Thyroid gland (tissue), 4 donors: ENCODE measurements around the gene SPATA31C2. TPM values are rescaled to one million over a fixed set of nuclear protein-coding genes. Genes with fewer than 3 reads are reported as not detected.
"Not testable (repeated sequence)": the region's sequence is repeated elsewhere in the genome, so short reads cannot be mapped to it uniquely, and the experiment has no call there.

Source experiments
- DNase-seq, 2 donors: peaks; one replicate each; pipeline ENCODE4 v3.0.0-alpha.2; 2019
- H3K27ac ChIP-seq, 3 donors: fragments of 200-600 bp; sonication (generic); 1 replicate in 2 of 3; 2 replicates in 1 of 3; pipeline ENCODE4 v1.5.1; 2016 to 2019; ENCODE audit warnings: mild to moderate bottlenecking in 1 of 3, moderate library complexity in 1 of 3
- H3K27me3 ChIP-seq: fragments of 200-600 bp; sonication (generic); one replicate; pipeline ENCODE4 v1.5.1; 2019
- H3K36me3 ChIP-seq, 2 donors: fragments of 200-600 bp; sonication (generic); one replicate each; pipeline ENCODE4 v1.5.1; 2016 to 2019
- H3K4me1 ChIP-seq, 2 donors: fragments of 200-600 bp; sonication (generic); one replicate each; pipeline ENCODE4 v1.5.1; 2017 to 2019
- H3K4me3 ChIP-seq, 3 donors: fragments of 200-600 bp; sonication (generic); replicated peaks in 1 of 3; 1 replicate in 2 of 3; 2 replicates in 1 of 3; pipeline ENCODE4 v1.5.1; 2016; ENCODE audit warnings: mild to moderate bottlenecking in 1 of 3
- H3K9me3 ChIP-seq: fragments of 200-600 bp; sonication (generic); one replicate; pipeline ENCODE4 v1.5.1; 2017
- CTCF ChIP-seq, 6 experiments: fragments of 200-600 bp in 3 of 6; fragments of 450-650 bp in 3 of 6; sonication (generic) in 3 of 6; IDR thresholded peaks; one replicate each; pipeline ENCODE4 v1.5.1; 2016 to 2019; ENCODE audit warnings: antibody characterized with exemption in 6 of 6, mild to moderate bottlenecking in 2 of 6, inconsistent platforms in 1 of 6, moderate library complexity in 1 of 6
- POLR2A ChIP-seq, 2 donors: fragments of 450-650 bp; IDR thresholded peaks; one replicate each; pipeline ENCODE4 v1.6.1; 2017; ENCODE audit warnings: antibody characterized with exemption in 2 of 2, mild to moderate bottlenecking in 2 of 2, moderate library complexity in 1 of 2
- WGBS, 2 donors: methylation state at CpG; one replicate each; pipeline ENCODE4 v1.1.5; 2017; 5-methylcytosine and 5-hydroxymethylcytosine counted together
- intact Hi-C: fragments of 100-400 bp; cut with DNase I; formaldehyde crosslinking; loops from one replicate; pipeline ENCODE4 v1.15.1; 2023
- total RNA-seq, 4 donors: library from RNA; depleted of rRNA; stranded (reverse); fragments of >200 nt; gene quantifications; one replicate each; pipeline ENCODE4 v1.2.3, GENCODE V29; 2016

The SPATA31C2 gene
- total RNA-seq, 4 donors from 2014 or later, result 0.13 TPM; not detected in 3

GRCh38 chr9:88164850-88165249 is 26.6 kb upstream of the SPATA31C2 start:
- H3K4me1 ChIP-seq, result no peaks in the 10 kb centered on the region
- DNase-seq, result no peak
- no peaks in the 10 kb centered on the region for H3K9me3 ChIP-seq
- WGBS, 2 donors, result 76 to 81% methylated on average over 3 of the region's 3 CpGs
- no peak for TF ChIP-seq CTCF (IDR thresholded peaks at IDR 0.05)
- TF ChIP-seq POLR2A (IDR thresholded peaks at IDR 0.05), result no peak
- H3K27ac ChIP-seq, result no peak overlapping the region
- intact Hi-C loops, result no loop called here
- H3K27me3 ChIP-seq, result no peaks in the 10 kb centered on the region
- no peaks in the 10 kb centered on the region for H3K36me3 ChIP-seq
- no peak overlapping the region for H3K4me3 ChIP-seq

GRCh38 chr9:88161144-88161543 is 22.9 kb upstream of the SPATA31C2 start:
- Histone ChIP-seq H3K4me1 (no peaks in the 10 kb centered on the region), H3K36me3 (no peaks in the 10 kb centered on the region), H3K4me3 (no peak overlapping the region), H3K27ac (no peak overlapping the region), H3K9me3 (no peaks in the 10 kb centered on the region), H3K27me3 (no peaks in the 10 kb centered on the region)
- intact Hi-C loops, result no loop called here
- DNase-seq, result no peak
- TF ChIP-seq CTCF (IDR thresholded peaks at IDR 0.05), result no peak
- TF ChIP-seq POLR2A (IDR thresholded peaks at IDR 0.05), result no peak
- 54 to 65% methylated on average over 6 of the region's 6 CpGs for WGBS, 2 donors

- Histone ChIP-seq H3K27me3 (no peaks in the 10 kb centered on the region), H3K4me1 (no peaks in the 10 kb centered on the region), H3K27ac (no peak overlapping the region), H3K4me3 (no peak overlapping the region), H3K9me3 (no peaks in the 10 kb centered on the region), H3K36me3 (no peaks in the 10 kb centered on the region)
- no peak for DNase-seq
- intact Hi-C loops, result no loop called here
- WGBS, 2 donors, result 91% methylated on average over 6 of the region's 6 CpGs
- TF ChIP-seq CTCF (IDR thresholded peaks at IDR 0.05) (no peak), POLR2A (IDR thresholded peaks at IDR 0.05) (no peak)
These were observed 5.8 kb upstream of the SPATA31C2 start for GRCh38 chr9:88143957-88144625.

- WGBS, 2 donors, result 88 to 91% methylated on average over 3 of the region's 3 CpGs
- Histone ChIP-seq H3K4me1 (no peaks in the 10 kb centered on the region), H3K27me3 (no peaks in the 10 kb centered on the region), H3K9me3 (no peaks in the 10 kb centered on the region), H3K27ac (no peak overlapping the region), H3K36me3 (no peaks in the 10 kb centered on the region), H3K4me3 (no peak overlapping the region)
- no peak for DNase-seq
- no peak for TF ChIP-seq POLR2A (IDR thresholded peaks at IDR 0.05)
- no peak for TF ChIP-seq CTCF (IDR thresholded peaks at IDR 0.05)
- intact Hi-C loops, result no loop called here
These were observed 4.9 kb upstream of the SPATA31C2 start for GRCh38 chr9:88143179-88143578.

- intact Hi-C loops, H3K4me3 ChIP-seq, H3K27me3 ChIP-seq, H3K27ac ChIP-seq, DNase-seq, H3K36me3 ChIP-seq, H3K9me3 ChIP-seq, H3K4me1 ChIP-seq: not testable (repeated sequence)
- 32 to 35% methylated on average over 7 to 12 of the region's 12 CpGs for WGBS, 2 donors
These were observed 4.7 kb downstream of the SPATA31C2 start for GRCh38 chr9:88133552-88133951.

GRCh38 chr9:88129556-88129955 is 8.7 kb downstream of the SPATA31C2 start:
- H3K4me3 ChIP-seq, DNase-seq, H3K36me3 ChIP-seq, H3K4me1 ChIP-seq, H3K27ac ChIP-seq, H3K27me3 ChIP-seq, intact Hi-C loops, H3K9me3 ChIP-seq: not testable (repeated sequence)
- WGBS, 2 donors, result 65 to 84% methylated on average over 2 to 6 of the region's 9 CpGs

GRCh38 chr9:88127700-88128300 is 10.5 kb downstream of the SPATA31C2 start:
- H3K27me3 ChIP-seq, H3K9me3 ChIP-seq, H3K36me3 ChIP-seq, H3K4me3 ChIP-seq, H3K27ac ChIP-seq, H3K4me1 ChIP-seq, DNase-seq, intact Hi-C loops: not testable (repeated sequence)
- 88 to 98% methylated on average over 8 to 11 of the region's 13 CpGs for WGBS, 2 donors

- H3K36me3 ChIP-seq, H3K4me1 ChIP-seq, intact Hi-C loops, DNase-seq, H3K9me3 ChIP-seq, H3K27ac ChIP-seq, H3K4me3 ChIP-seq, H3K27me3 ChIP-seq: not testable (repeated sequence)
These were observed 14.9 kb downstream of the SPATA31C2 start for GRCh38 chr9:88123413-88123812.

- intact Hi-C loops, H3K4me1 ChIP-seq, H3K9me3 ChIP-seq, H3K4me3 ChIP-seq, H3K36me3 ChIP-seq, H3K27me3 ChIP-seq, DNase-seq, H3K27ac ChIP-seq: not testable (repeated sequence)
- WGBS, 2 donors, result 69% methylated on average over 5 of the region's 5 CpGs
These were observed 20.2 kb downstream of the SPATA31C2 start for GRCh38 chr9:88118121-88118520.
